Right lobe of liver (tissue), 4 donors: ENCODE results near the gene ARHGAP40.

Experiments used
- POLR2A ChIP-seq: fragments of 450-650 bp; IDR thresholded peaks from one replicate; pipeline ENCODE4 v1.6.1; 2017; ENCODE audit warnings: antibody characterized with exemption, mild to moderate bottlenecking
- TF ChIP-seq, protein P1 (sequence below), 4 donors: fragments of 200-600 bp in 3 of 4; fragments of 450-650 bp in 1 of 4; IDR thresholded peaks; one replicate each; pipeline versions ENCODE4 v1.5.1 to v1.8.0; 2016 to 2022; ENCODE audit warnings: antibody characterized with exemption in 4 of 4, mild to moderate bottlenecking in 2 of 4
- donor health status: DM: no; HTN: no; CAD: no.
- donor health status: DM: no; HTN: no; CAD: no.
- donor health status: DM: no; HTN: yes; CAD: no.

DNA sequence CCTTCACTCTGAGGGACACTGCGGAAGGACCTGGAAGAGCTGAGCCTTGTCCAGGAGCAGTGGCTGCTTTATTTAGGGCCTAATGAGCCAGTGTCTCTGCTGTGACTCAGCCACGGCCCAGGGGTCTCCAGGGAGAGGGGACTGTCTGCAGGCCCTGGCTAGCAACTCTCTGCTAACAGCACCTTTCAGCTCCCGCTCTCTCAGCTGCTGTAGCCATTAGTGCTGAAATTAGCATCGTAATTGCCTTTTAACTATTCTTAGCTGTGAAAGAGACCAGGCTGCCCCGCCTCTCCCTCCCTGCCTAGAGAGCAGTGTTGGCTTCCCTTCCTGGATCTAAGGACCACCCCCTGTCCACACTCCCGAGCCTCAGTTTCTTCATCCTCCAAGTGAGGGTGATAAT lies 69.6 kb downstream of the ARHGAP40 start:
- TF ChIP-seq, protein P1, sequence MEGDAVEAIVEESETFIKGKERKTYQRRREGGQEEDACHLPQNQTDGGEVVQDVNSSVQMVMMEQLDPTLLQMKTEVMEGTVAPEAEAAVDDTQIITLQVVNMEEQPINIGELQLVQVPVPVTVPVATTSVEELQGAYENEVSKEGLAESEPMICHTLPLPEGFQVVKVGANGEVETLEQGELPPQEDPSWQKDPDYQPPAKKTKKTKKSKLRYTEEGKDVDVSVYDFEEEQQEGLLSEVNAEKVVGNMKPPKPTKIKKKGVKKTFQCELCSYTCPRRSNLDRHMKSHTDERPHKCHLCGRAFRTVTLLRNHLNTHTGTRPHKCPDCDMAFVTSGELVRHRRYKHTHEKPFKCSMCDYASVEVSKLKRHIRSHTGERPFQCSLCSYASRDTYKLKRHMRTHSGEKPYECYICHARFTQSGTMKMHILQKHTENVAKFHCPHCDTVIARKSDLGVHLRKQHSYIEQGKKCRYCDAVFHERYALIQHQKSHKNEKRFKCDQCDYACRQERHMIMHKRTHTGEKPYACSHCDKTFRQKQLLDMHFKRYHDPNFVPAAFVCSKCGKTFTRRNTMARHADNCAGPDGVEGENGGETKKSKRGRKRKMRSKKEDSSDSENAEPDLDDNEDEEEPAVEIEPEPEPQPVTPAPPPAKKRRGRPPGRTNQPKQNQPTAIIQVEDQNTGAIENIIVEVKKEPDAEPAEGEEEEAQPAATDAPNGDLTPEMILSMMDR (IDR thresholded peaks at IDR 0.05), result no peak
- no peak for TF ChIP-seq POLR2A
